Measurements from ENCODE around the gene WWTR1.
A peak's percentile ranks its signal among the peaks of the same experiment; 100 is the strongest.

WWTR1 gene

GRCh38 chr3:149663966-149664365 is 6.1 kb upstream of the WWTR1 start:
- H3K27me3 Mint-ChIP-seq (ENCODE audit: low read depth), result peaks cover 47% of the 10 kb centered on the region
- no peaks in the 10 kb centered on the region for H3K9me3 Mint-ChIP-seq
- no peaks in the 10 kb centered on the region for H3K36me3 Mint-ChIP-seq (ENCODE audit: low read depth)
- no peak overlapping the region for H3K27ac Mint-ChIP-seq
- H3K4me3 Mint-ChIP-seq, result no peak overlapping the region
- no peaks in the 10 kb centered on the region for H3K4me1 Mint-ChIP-seq (ENCODE audit: low read depth)

DNA sequence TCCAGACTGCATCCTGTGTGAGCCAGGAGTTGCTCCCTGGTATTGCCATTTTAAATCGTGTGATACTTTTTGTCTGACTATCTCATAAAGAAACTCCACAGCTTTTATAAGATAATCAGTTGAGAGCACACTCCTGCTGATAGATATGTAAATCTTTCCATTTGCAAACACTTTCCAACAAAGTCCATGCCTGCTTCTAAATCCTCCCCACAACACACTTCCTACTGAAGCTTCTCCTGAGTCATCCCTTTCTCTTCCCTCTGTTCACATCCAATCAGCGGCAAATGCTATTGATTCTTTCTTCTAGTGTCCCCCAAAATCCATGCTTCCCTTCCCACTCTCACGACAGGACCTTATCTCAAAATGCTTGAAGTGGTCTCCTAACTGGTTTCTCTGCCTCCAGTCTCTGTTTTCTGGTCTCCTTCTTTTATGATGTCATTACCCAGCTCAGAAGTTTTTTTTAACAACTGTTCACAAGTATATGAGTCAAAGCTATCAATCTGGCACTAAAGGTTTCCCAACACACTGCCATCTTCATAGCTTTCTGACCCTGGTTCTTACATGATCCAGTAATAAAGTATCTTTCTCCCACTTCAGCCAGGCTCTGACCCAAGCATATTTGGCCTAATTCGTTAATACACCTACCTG is 4.5 kb upstream of the WWTR1 start:
- peaks cover 4% of the 10 kb centered on the region for H3K4me1 Mint-ChIP-seq (ENCODE audit: low read depth)
- H3K36me3 Mint-ChIP-seq (ENCODE audit: low read depth), result no peaks in the 10 kb centered on the region
- H3K27me3 Mint-ChIP-seq (ENCODE audit: low read depth), result peaks cover 55% of the 10 kb centered on the region
- no peak overlapping the region for H3K4me3 Mint-ChIP-seq
- H3K9me3 Mint-ChIP-seq, result no peaks in the 10 kb centered on the region
- H3K27ac Mint-ChIP-seq, result no peak overlapping the region

- Mint-ChIP-seq H3K27ac (no peak overlapping the region), H3K27me3 (ENCODE audit: low read depth) (peaks cover 64% of the 10 kb centered on the region), H3K4me3 (no peak overlapping the region), H3K4me1 (ENCODE audit: low read depth) (peaks cover 7% of the 10 kb centered on the region), H3K36me3 (ENCODE audit: low read depth) (no peaks in the 10 kb centered on the region), H3K9me3 (no peaks in the 10 kb centered on the region)
Observed at GRCh38 chr3:149660462-149660861, 2.6 kb upstream of the WWTR1 start.

- Mint-ChIP-seq H3K36me3 (ENCODE audit: low read depth) (no peaks in the 10 kb centered on the region), H3K4me3 (peak overlapping the region; percentile 83), H3K27ac (peak overlapping the region; percentile 75), H3K27me3 (ENCODE audit: low read depth) (peaks cover 66% of the 10 kb centered on the region), H3K9me3 (no peaks in the 10 kb centered on the region), H3K4me1 (ENCODE audit: low read depth) (peaks cover 7% of the 10 kb centered on the region)
Observed at GRCh38 chr3:149658744-149659497, 1.1 kb upstream of the WWTR1 start.

DNA sequence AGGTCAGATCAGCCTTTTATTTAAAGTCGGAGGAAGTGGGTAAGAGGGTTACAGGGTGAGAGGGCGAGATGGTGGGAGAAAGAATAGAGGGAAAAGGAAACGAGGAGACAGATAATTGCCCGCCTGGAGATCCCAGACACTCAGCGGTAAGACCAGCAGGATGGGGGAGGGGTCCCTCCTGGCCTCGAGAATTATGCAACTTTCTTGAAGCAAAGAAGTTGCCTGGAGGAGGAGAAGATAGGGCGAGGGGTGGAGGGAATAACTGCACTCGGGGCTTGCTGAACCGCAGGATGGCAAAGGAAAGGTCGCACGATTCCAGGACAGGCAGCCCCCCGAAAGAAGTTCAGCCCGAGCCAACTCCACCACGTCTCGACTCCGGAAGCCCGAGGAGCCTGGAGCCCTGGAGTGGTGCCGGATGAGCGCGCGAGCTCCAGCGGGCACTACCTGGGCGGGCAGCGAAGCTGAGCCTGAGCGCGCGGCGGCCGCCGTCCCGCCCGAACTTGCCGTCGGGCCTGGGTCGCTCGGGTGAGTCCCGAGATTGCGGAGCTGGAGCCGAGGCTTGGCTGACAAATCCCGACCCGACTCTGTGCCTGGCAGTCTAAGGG is 402 bp downstream of the WWTR1 start:
- peaks cover 60% of the 10 kb centered on the region for H3K27me3 Mint-ChIP-seq (ENCODE audit: low read depth)
- peak overlapping the region; percentile 4 for H3K27ac Mint-ChIP-seq
- H3K4me3 Mint-ChIP-seq, result peak overlapping the region; percentile 84
- no peaks in the 10 kb centered on the region for H3K36me3 Mint-ChIP-seq (ENCODE audit: low read depth)
- peaks cover 7% of the 10 kb centered on the region for H3K4me1 Mint-ChIP-seq (ENCODE audit: low read depth)
- no peaks in the 10 kb centered on the region for H3K9me3 Mint-ChIP-seq

GRCh38 chr3:149655826-149656574 is 1.8 kb downstream of the WWTR1 start:
- H3K36me3 Mint-ChIP-seq (ENCODE audit: low read depth), result no peaks in the 10 kb centered on the region
- H3K4me1 Mint-ChIP-seq (ENCODE audit: low read depth), result peaks cover 7% of the 10 kb centered on the region
- peaks cover 62% of the 10 kb centered on the region for H3K27me3 Mint-ChIP-seq (ENCODE audit: low read depth)
- H3K27ac Mint-ChIP-seq, result no peak overlapping the region
- no peak overlapping the region for H3K4me3 Mint-ChIP-seq
- no peaks in the 10 kb centered on the region for H3K9me3 Mint-ChIP-seq

DNA sequence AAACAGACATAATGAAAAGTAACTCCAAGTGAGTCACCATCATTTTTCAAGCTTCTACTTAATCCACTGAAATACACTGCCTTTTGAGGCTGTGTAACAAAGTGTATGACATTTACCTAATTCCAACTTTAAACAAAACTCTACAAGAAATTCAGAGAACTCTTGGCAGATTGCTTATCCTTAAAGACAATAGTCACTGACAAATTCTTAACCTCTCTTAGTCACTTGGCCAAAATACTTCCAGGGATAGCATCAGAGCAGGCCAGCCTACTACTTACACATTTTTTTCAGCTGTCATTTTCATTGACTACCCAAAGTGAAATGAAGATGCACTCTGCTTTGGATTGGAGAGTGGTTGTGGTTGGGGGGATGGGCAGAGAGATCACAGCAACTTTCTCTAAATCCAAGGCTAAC is 3.6 kb downstream of the WWTR1 start:
- peaks cover 52% of the 10 kb centered on the region for H3K27me3 Mint-ChIP-seq (ENCODE audit: low read depth)
- H3K36me3 Mint-ChIP-seq (ENCODE audit: low read depth), result no peaks in the 10 kb centered on the region
- H3K4me1 Mint-ChIP-seq (ENCODE audit: low read depth), result peaks cover 7% of the 10 kb centered on the region

GRCh38 chr3:149653564-149653963 is 4.3 kb downstream of the WWTR1 start:
- Mint-ChIP-seq H3K4me3 (no peak overlapping the region), H3K27ac (no peak overlapping the region), H3K4me1 (ENCODE audit: low read depth) (peaks cover 7% of the 10 kb centered on the region), H3K9me3 (no peaks in the 10 kb centered on the region), H3K36me3 (ENCODE audit: low read depth) (no peaks in the 10 kb centered on the region), H3K27me3 (ENCODE audit: low read depth) (peaks cover 46% of the 10 kb centered on the region)

More for the DNA sequence above, 3.6 kb downstream of the WWTR1 start:
- H3K4me3 Mint-ChIP-seq, result no peak overlapping the region
- no peaks in the 10 kb centered on the region for H3K9me3 Mint-ChIP-seq
- H3K27ac Mint-ChIP-seq, result no peak overlapping the region

DNA sequence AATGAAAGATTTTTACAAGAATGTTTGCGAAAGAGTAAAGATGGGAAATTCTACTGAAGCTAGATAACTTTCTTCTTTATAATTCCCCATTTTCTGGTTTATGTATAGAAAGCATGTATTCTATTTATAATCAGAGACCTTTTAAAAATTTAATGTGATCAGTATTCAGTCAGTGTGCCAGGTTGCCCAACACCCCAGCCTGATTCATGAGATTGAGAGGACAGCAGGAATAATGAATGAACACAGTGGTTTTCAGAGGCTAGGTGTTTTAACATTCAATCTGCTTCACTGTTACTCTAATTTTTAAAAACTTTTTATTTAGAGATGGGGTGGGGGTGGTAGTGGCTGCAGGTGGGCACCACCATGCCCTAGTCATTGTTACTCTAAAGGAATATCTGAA is 4.7 kb downstream of the WWTR1 start:
- Mint-ChIP-seq H3K4me1 (ENCODE audit: low read depth) (peaks cover 5% of the 10 kb centered on the region), H3K9me3 (no peaks in the 10 kb centered on the region)

DNA sequence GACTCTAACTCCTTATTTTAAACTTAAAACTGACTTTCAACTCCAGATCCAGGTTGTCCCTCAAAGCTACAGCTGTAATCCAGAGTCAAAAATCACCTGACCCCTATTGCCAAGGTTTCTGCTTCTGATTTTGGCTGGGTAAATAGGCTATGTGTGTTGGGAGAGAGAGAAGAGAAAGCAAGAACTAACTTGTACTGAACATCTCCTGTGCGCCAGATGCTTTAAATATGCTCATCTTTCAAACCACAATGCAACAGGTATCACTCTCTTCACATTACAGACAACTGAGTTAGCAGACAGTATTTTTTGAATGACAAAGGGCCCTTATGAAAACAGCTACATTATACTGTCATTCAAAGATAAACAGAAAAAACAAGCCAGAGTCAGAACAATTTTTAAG is 7.0 kb downstream of the WWTR1 start:
- Mint-ChIP-seq H3K27me3 (ENCODE audit: low read depth) (peaks cover 27% of the 10 kb centered on the region), H3K4me1 (ENCODE audit: low read depth) (no peaks in the 10 kb centered on the region), H3K4me3 (no peak overlapping the region), H3K36me3 (ENCODE audit: low read depth) (no peaks in the 10 kb centered on the region), H3K27ac (no peak overlapping the region), H3K9me3 (no peaks in the 10 kb centered on the region)

More for the DNA sequence above, 4.7 kb downstream of the WWTR1 start:
- Mint-ChIP-seq H3K36me3 (ENCODE audit: low read depth) (no peaks in the 10 kb centered on the region), H3K4me3 (no peak overlapping the region), H3K27me3 (ENCODE audit: low read depth) (peaks cover 43% of the 10 kb centered on the region), H3K27ac (no peak overlapping the region)

- no peak overlapping the region for H3K27ac Mint-ChIP-seq
- peaks cover 15% of the 10 kb centered on the region for H3K27me3 Mint-ChIP-seq (ENCODE audit: low read depth)
- no peaks in the 10 kb centered on the region for H3K36me3 Mint-ChIP-seq (ENCODE audit: low read depth)
Observed at GRCh38 chr3:149648525-149648924, 9.3 kb downstream of the WWTR1 start.

GRCh38 chr3:149647812-149648211 is 10.0 kb downstream of the WWTR1 start:
- Mint-ChIP-seq H3K36me3 (ENCODE audit: low read depth) (no peaks in the 10 kb centered on the region), H3K27ac (no peak overlapping the region), H3K4me3 (no peak overlapping the region), H3K9me3 (no peaks in the 10 kb centered on the region), H3K27me3 (ENCODE audit: low read depth) (peaks cover 15% of the 10 kb centered on the region), H3K4me1 (ENCODE audit: low read depth) (no peaks in the 10 kb centered on the region)

More at GRCh38 chr3:149648525-149648924, 9.3 kb downstream of the WWTR1 start:
- no peak overlapping the region for H3K4me3 Mint-ChIP-seq
- H3K9me3 Mint-ChIP-seq, result no peaks in the 10 kb centered on the region
- no peaks in the 10 kb centered on the region for H3K4me1 Mint-ChIP-seq (ENCODE audit: low read depth)

GRCh38 chr3:149647285-149647684 is 10.5 kb downstream of the WWTR1 start:
- Mint-ChIP-seq H3K9me3 (no peaks in the 10 kb centered on the region), H3K36me3 (ENCODE audit: low read depth) (no peaks in the 10 kb centered on the region), H3K27me3 (ENCODE audit: low read depth) (peaks cover 15% of the 10 kb centered on the region), H3K4me1 (ENCODE audit: low read depth) (no peaks in the 10 kb centered on the region), H3K4me3 (no peak overlapping the region), H3K27ac (no peak overlapping the region)

GRCh38 chr3:149646181-149646766 is 11.6 kb downstream of the WWTR1 start:
- Mint-ChIP-seq H3K27ac (no peak overlapping the region), H3K4me1 (ENCODE audit: low read depth) (no peaks in the 10 kb centered on the region)

More at GRCh38 chr3:149646181-149646766, 11.6 kb downstream of the WWTR1 start:
- Mint-ChIP-seq H3K9me3 (no peaks in the 10 kb centered on the region), H3K36me3 (ENCODE audit: low read depth) (no peaks in the 10 kb centered on the region), H3K27me3 (ENCODE audit: low read depth) (peaks cover 13% of the 10 kb centered on the region), H3K4me3 (no peak overlapping the region)

All from T-helper 1 cell treated with Interleukin-12 subunit alpha and Interleukin-12 subunit beta and Interleukin-4 antibody, amounts not matched to agents 30 μg/mL and 1 μg/mL, for 36 hours (primary cell).